Transverse colon (tissue), 4 donors: ENCODE results near the gene ROS1.

Source experiments
- CTCF ChIP-seq, 5 experiments: fragments of 200-600 bp in 3 of 5; fragments of 450-650 bp in 2 of 5; sonication (generic) in 3 of 5; IDR thresholded peaks; 1 replicate in 2 of 5; 2 replicates in 3 of 5; pipeline ENCODE4 v1.5.1; 2016 to 2017; ENCODE audit warnings: antibody characterized with exemption in 5 of 5, inconsistent platforms in 3 of 5, mild to moderate bottlenecking in 2 of 5, moderate library complexity in 1 of 5
- EP300 ChIP-seq: sonication (generic); formaldehyde crosslinking; IDR thresholded peaks from one replicate; pipeline ENCODE4 v1.6.1; 2017; ENCODE audit warnings: antibody characterized with exemption, low read depth
- POLR2A ChIP-seq: fragments of 450-650 bp; IDR thresholded peaks from one replicate; pipeline ENCODE4 v1.6.1; 2016; ENCODE audit warnings: antibody characterized with exemption, mild to moderate bottlenecking, moderate library complexity
- POLR2AphosphoS5 ChIP-seq, 3 donors: sonication (generic); formaldehyde crosslinking; IDR thresholded peaks; one replicate each; pipeline ENCODE4 v1.6.1; 2016; ENCODE audit warnings: antibody characterized with exemption in 3 of 3

- no peak for TF ChIP-seq CTCF (IDR thresholded peaks at IDR 0.05)
- no peak for TF ChIP-seq POLR2A
- no peak for TF ChIP-seq EP300
- no peak for TF ChIP-seq POLR2AphosphoS5 (IDR thresholded peaks at IDR 0.05)
Measured at GRCh38 chr6:117441824-117442264, 16.1 kb upstream of the ROS1 start.
